Thymus (tissue), 11 donors: Measurements from ENCODE around the gene DKKL1. TPM values are rescaled to one million over a fixed set of nuclear protein-coding genes. Genes with fewer than 3 reads are reported as not detected.
"Not testable (repeated sequence)": the region's sequence is repeated elsewhere in the genome, so short reads cannot be mapped to it uniquely, and the experiment has no call there.

Experiments
- DNase-seq, 9 donors: peaks; one replicate each; pipeline ENCODE4 v3.0.0-alpha.2; 2013; ENCODE audit warnings: low spot score in 9 of 9, low read depth in 6 of 9, missing footprints in 1 of 9
- H3K27ac ChIP-seq, 2 donors: one replicate each; pipeline ENCODE4 v1.5.1; 2013; ENCODE audit warnings: control low read depth in 1 of 2, low read depth in 1 of 2, low read length in 1 of 2, mild to moderate bottlenecking in 1 of 2, moderate library complexity in 1 of 2
- H3K27me3 ChIP-seq, 2 donors: one replicate each; pipeline ENCODE4 v1.5.1; 2013; ENCODE audit warnings: low read length in 1 of 2; ENCODE audit not compliant: control insufficient read depth in 2 of 2, insufficient read depth in 1 of 2
- H3K36me3 ChIP-seq, 2 donors: one replicate each; pipeline ENCODE4 v1.5.1; 2013; ENCODE audit warnings: low read length in 1 of 2, mild to moderate bottlenecking in 1 of 2, moderate library complexity in 1 of 2; ENCODE audit not compliant: control insufficient read depth in 2 of 2, insufficient read depth in 2 of 2
- H3K4me1 ChIP-seq, 2 donors: one replicate each; pipeline ENCODE4 v1.5.1; 2013; ENCODE audit warnings: low read length in 2 of 2; ENCODE audit not compliant: control insufficient read depth in 2 of 2, insufficient read depth in 2 of 2
- H3K4me3 ChIP-seq, 2 donors: one replicate each; pipeline ENCODE4 v1.5.1; 2013; ENCODE audit warnings: low read length in 2 of 2, control low read depth in 1 of 2, mild to moderate bottlenecking in 1 of 2
- H3K9me3 ChIP-seq, 2 donors: one replicate each; pipeline ENCODE4 v1.5.1; 2013; ENCODE audit warnings: low read length in 1 of 2, mild to moderate bottlenecking in 1 of 2; ENCODE audit not compliant: control insufficient read depth in 2 of 2, insufficient read depth in 1 of 2
- WGBS: extraction: QIAGEN DNeasy Blood & Tissue Kit; methylation state at CpG from one replicate; pipeline ENCODE4 v1.1.7; 2013; 5-methylcytosine and 5-hydroxymethylcytosine counted together
- polyA plus RNA-seq: library from polyadenylated mRNA; stranded (reverse); fragments of 200-250 nt; gene quantifications from one replicate; pipeline ENCODE4 v1.2.3, GENCODE V29; 2013
- total RNA-seq: library from RNA; stranded (reverse); fragments of 120-200 nt; gene quantifications from one replicate; pipeline ENCODE4 v1.2.4, GENCODE V29; 2013
- donor health status: healthy.

Gene DKKL1
- total and polyA plus RNA-seq, 2 donors, result 0.14 to 0.21 TPM

DNA sequence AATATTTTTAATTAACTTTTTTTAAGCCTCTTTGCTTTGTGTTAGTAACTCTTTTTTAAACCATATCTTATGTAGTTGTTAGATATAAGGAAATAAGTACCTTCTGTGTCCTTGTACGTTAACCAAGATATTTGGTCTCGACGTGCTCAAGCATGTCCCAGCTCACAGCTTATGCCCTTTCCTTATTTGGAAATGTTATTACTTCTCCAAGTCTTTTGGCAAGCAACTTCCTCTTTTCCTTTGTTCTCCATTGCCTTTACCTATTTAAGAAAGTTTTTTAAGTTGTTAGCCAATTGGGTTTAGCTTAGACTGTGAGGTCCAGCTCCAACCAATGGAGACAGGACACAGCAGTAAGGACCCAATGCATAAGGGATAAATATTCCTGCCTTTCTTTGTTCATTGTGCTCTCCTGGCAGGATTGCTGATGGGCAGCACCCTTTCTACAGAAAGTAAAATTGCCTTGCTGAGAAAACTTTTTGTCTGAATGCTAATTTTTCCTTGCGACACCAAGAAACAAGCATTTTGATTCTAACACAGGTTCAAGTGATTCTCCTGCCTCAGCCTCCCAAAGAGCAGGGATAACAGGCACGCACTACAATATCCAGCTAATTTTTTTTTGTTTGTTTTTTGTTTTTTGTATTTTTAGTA is 5.2 kb downstream of the DKKL1 start:
- no peaks in the 10 kb centered on the region for H3K36me3 ChIP-seq
- 77% methylated on average over 5 of the region's 5 CpGs for WGBS
- peaks cover 4 to 14% of the 10 kb centered on the region in 2 donors for H3K9me3 ChIP-seq
- H3K4me1 ChIP-seq, result peaks cover 0 to under 1% of the 10 kb centered on the region in 2 donors
- H3K27me3 ChIP-seq, result peaks cover 10 to 33% of the 10 kb centered on the region in 2 donors
- H3K27ac ChIP-seq, result no peak overlapping the region
- no peak for DNase-seq
- no peak overlapping the region for H3K4me3 ChIP-seq

DNA sequence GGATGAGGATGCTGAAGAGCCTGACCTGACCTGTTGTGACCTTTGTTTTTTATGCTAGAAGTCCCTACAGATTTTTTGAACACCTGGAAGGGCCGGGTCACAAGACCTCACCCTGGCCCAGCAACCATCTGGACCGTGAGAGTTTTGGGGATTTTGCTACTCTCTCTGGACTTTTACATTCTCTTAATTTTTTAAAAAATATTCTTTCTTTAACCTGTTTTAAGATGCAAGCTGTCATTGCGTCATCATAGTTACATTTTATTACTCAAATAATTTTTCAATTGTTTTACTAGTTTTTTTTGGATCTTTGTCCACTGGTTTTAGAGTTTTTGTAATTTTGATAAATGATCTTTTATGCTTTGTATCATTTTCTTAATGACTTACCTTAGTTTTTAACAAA is 7.5 kb downstream of the DKKL1 start:
- no peaks in the 10 kb centered on the region for H3K4me1 ChIP-seq
- no peaks in the 10 kb centered on the region for H3K36me3 ChIP-seq
- no peak overlapping the region for H3K4me3 ChIP-seq
- no peak overlapping the region for H3K27ac ChIP-seq
- WGBS, result 93% methylated on average over 3 of the region's 3 CpGs
- peaks cover 0 to 13% of the 10 kb centered on the region in 2 donors for H3K27me3 ChIP-seq
- no peak for DNase-seq
- peaks cover 4 to 14% of the 10 kb centered on the region in 2 donors for H3K9me3 ChIP-seq

DNA sequence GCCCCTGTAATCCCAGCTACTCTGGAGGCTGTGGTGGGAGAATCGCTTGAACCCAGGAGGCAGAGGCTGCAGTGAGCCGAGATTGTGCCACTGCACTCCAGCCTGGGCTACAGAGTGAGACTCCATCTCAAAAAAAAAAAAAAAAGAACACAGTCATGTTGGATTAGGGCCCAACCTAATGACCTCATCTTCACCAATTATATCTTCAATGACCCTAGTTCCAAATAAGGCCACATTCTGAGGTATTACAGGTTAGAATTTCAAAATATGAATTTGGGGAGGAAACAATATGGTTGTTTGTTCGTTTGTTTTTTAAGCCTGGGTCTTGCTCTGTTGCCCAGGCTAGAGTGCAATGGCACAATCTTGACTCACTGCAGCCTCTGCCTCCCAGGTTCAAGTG is 9.5 kb downstream of the DKKL1 start:
- H3K4me1 ChIP-seq, H3K36me3 ChIP-seq, H3K4me3 ChIP-seq, DNase-seq, H3K27me3 ChIP-seq, H3K27ac ChIP-seq: not testable (repeated sequence)
- H3K9me3 ChIP-seq, result peaks cover 4 to 14% of the 10 kb centered on the region in 2 donors
- 93% methylated on average over 3 of the region's 3 CpGs for WGBS

DNA sequence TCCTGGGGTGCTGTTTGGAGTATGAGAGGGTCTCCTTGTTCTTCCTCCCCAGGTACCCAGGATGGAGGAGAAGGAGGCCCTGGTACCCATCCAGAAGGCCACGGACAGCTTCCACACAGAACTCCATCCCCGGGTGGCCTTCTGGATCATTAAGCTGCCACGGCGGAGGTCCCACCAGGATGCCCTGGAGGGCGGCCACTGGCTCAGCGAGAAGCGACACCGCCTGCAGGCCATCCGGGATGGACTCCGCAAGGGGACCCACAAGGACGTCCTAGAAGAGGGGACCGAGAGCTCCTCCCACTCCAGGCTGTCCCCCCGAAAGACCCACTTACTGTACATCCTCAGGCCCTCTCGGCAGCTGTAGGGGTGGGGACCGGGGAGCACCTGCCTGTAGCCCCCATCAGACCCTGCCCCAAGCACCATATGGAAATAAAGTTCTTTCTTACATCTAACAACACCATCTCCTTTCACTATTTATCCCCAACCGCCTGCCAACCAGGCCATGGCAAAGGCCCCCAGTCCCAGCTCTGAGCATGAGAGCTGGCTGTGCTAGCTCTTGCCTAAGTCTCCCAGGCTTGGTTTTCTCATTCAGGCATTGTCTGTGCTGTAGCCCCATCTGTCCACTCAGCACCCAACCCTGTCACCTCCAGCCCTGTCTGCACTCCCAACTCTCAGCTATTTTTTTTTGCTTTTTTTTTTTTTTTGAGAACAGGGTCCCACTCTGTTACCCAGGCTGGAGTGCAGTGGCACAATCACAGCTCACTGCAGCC is 11.2 kb downstream of the DKKL1 start:
- Histone ChIP-seq H3K27ac (no peak overlapping the region), H3K36me3 (no peaks in the 10 kb centered on the region), H3K27me3 (peaks cover 0 to 7% of the 10 kb centered on the region in 2 donors), H3K9me3 (peaks cover under 1 to 7% of the 10 kb centered on the region in 2 donors), H3K4me1 (no peaks in the 10 kb centered on the region), H3K4me3 (no peak overlapping the region)
- no peak for DNase-seq
- 94% methylated on average over 16 of the region's 16 CpGs for WGBS

DNA sequence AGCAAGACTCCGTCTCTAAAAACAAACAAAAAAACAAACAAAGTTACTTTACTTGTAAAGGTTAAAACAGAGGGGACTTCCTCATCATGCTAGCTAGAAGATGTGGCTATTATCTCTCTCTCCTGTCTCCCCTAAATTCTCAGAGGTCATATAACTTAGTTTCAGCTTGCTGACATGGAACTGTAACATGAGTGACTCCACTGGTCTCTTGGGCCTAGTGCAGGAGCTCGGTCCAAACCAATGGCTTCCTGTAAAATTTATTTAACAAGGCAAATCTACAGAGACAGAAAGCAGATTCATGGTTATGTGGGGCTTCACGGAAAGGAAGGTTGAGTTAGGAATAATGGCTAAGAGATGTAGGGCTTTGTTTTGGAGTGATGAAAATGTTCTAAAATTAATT is 14.8 kb downstream of the DKKL1 start:
- H3K27ac ChIP-seq, result no peak overlapping the region
- H3K36me3 ChIP-seq, result no peaks in the 10 kb centered on the region
- H3K4me3 ChIP-seq, result no peak overlapping the region
- DNase-seq, result no peak
- no peaks in the 10 kb centered on the region for H3K9me3 ChIP-seq
- no peaks in the 10 kb centered on the region for H3K4me1 ChIP-seq
- H3K27me3 ChIP-seq, result peaks cover 0 to 7% of the 10 kb centered on the region in 2 donors
- 77% methylated on average over 3 of the region's 3 CpGs for WGBS

DNA sequence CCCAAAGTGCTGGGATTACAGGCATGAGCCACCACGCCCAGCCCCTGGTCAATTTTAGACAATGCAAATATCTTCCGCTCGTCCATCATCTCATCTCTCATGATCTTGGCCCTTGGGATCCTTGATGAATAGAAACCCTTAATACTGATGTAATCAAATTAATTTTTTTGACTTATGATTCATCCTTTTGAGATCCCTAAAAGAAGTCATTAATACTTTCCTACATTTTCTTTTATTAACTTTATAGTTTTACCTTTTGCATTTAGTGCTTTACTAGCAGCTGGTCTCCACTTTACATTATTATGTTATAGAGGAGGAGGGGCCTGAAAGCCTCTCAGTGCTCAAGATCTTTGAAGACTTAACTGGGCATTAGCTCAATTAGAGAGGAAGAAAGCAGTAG is 16.7 kb downstream of the DKKL1 start:
- H3K27ac ChIP-seq, result no peak overlapping the region
- no peak overlapping the region for H3K4me3 ChIP-seq
- H3K27me3 ChIP-seq, result peaks cover 0 to 4% of the 10 kb centered on the region in 2 donors
- H3K4me1 ChIP-seq, result no peaks in the 10 kb centered on the region
- no peaks in the 10 kb centered on the region for H3K9me3 ChIP-seq
- H3K36me3 ChIP-seq, result no peaks in the 10 kb centered on the region
- 97% methylated on average over 3 of the region's 3 CpGs for WGBS
- DNase-seq, result no peak

DNA sequence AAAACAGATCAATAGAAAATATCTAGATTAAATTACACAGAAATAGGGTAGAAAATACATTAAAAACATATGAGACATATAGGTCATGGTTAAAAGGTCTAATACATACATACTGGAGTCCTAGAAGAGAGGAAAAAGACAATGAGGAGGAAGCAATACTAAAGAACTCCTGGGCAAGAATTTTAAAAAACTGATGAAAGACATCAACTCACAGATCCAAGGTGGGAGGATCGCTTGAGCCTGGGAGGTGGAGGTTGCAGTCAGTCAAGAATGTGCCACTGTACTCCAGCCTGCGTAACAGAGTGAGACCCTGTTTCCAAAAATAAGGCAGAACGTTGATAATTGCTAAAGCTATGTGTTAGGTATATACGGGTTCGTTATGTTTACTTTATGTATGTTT is 19.0 kb downstream of the DKKL1 start:
- Histone ChIP-seq H3K36me3 (no peaks in the 10 kb centered on the region), H3K27me3 (peaks cover 0 to 4% of the 10 kb centered on the region in 2 donors), H3K9me3 (no peaks in the 10 kb centered on the region), H3K4me3 (no peak overlapping the region), H3K27ac (no peak overlapping the region), H3K4me1 (no peaks in the 10 kb centered on the region)
- WGBS, result 97% methylated on average over 5 of the region's 5 CpGs
- no peak for DNase-seq

DNA sequence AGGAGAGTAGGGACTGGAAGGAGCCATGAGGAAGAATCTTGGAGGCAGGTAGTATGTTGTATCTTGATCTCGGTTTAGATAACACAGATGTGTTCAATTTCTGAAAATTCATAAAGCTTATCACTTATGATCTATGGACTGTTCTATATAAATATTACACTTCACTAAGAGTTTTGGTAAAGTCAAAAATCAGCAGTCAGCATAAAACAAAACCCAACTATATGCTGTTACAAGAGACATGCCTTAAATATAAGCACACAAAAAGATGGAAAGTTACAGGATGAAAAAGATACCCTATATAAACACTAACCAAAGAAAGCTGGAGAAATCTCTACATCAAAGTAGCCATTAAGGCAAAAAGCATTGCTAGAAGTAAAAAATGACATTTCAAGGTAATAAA is 19.9 kb downstream of the DKKL1 start:
- Histone ChIP-seq H3K27ac (no peak overlapping the region), H3K36me3 (no peaks in the 10 kb centered on the region), H3K4me3 (no peak overlapping the region), H3K4me1 (no peaks in the 10 kb centered on the region), H3K9me3 (peaks cover 0 to 8% of the 10 kb centered on the region in 2 donors), H3K27me3 (peaks cover 0 to 4% of the 10 kb centered on the region in 2 donors)
- DNase-seq, result no peak
- 95% methylated on average over 1 of the region's 1 CpG for WGBS

DNA sequence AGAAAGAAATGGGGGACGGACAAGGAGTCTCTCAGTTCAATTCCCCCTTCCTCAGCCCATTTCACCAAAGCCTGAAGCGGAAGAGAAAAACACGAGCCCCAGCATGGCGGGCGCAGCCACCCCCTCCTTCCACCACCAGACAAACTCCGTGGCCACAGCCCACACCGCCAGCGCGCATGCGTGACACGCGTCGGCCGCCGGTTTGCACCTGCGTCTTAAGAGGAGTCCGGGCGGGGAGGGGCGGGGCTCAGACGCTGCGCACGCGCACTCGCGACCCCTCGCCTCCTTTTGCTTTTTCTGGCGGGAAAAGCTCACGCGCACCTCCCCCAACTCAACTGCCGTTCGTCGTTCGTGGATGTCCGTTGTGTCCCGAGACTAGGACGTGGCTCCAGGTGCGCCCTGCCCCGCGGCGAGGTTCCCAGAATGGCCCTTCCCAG is 24.3 kb downstream of the DKKL1 start, which contains the start of gene KASH5:
TSS of gene KASH5 (plus strand) at position 314 of the 437 bp plus-strand sequence. CDS start 2,635 bp downstream, outside the sequence.
- H3K4me3 ChIP-seq, result peak within 1 kb of the TSS in 1 of 2 donors; percentile 15
- peaks cover 0 to 17% of the 10 kb centered on the region in 2 donors for H3K9me3 ChIP-seq
- peaks cover 0 to 10% of the 10 kb centered on the region in 2 donors for H3K27me3 ChIP-seq
- no peaks in the 10 kb centered on the region for H3K36me3 ChIP-seq
- H3K4me1 ChIP-seq, result peaks cover 0 to 5% of the 10 kb centered on the region in 2 donors
- peak in 4 of 9 donors; percentile 41 to 65 (median 48) for DNase-seq
- H3K27ac ChIP-seq, result no peak within 1 kb of the TSS
- WGBS, result 54% methylated on average over 40 of the region's 40 CpGs
